Astrocyte (in vitro differentiated cells and primary cell): Measurements from ENCODE around the gene UNC93B1. TPM values are rescaled to one million over a fixed set of nuclear protein-coding genes. Genes with fewer than 3 reads are reported as not detected.

Experiments used
- DNase-seq: peaks from one replicate; pipeline ENCODE4 v3.0.0-alpha.2; 2010; ENCODE audit warnings: low read depth
- FAIRE-seq: peaks from 2 replicates; lab custom pipeline; 2011; peaks lifted over from hg19 to GRCh38; lab: Jason Lieb, UNC
- H2AFZ ChIP-seq: 2 replicates; pipeline ENCODE4 v1.6.0; 2012; ENCODE audit warnings: low read depth, low read length, inconsistent platforms
- H3K27ac ChIP-seq: 2 replicates; pipeline ENCODE4 v1.5.1; 2011; ENCODE audit warnings: low read depth, low read length, inconsistent platforms
- H3K27me3 ChIP-seq: 2 replicates; pipeline ENCODE4 v1.6.0; 2011; ENCODE audit warnings: low read length, inconsistent platforms; ENCODE audit not compliant: insufficient read depth
- H3K36me3 ChIP-seq: 2 replicates; pipeline ENCODE4 v1.5.1; 2011; ENCODE audit warnings: low read length, inconsistent platforms; ENCODE audit not compliant: insufficient read depth
- H3K4me1 ChIP-seq: 2 replicates; pipeline ENCODE4 v1.5.1; 2011; ENCODE audit warnings: low read length, inconsistent platforms; ENCODE audit not compliant: insufficient read depth
- H3K4me2 ChIP-seq: 2 replicates; pipeline ENCODE4 v1.6.0; 2012; ENCODE audit warnings: low read length, inconsistent platforms
- H3K4me3 ChIP-seq: 2 replicates; pipeline ENCODE4 v1.5.1; 2011; ENCODE audit warnings: low read depth, mild to moderate bottlenecking, low read length, inconsistent platforms; ENCODE audit not compliant: insufficient read depth
- H3K79me2 ChIP-seq: 2 replicates; pipeline ENCODE4 v1.6.0; 2012; ENCODE audit warnings: mild to moderate bottlenecking, low read length, inconsistent platforms; ENCODE audit not compliant: insufficient read depth
- H3K9ac ChIP-seq: 2 replicates; pipeline ENCODE4 v1.6.0; 2012; ENCODE audit warnings: mild to moderate bottlenecking, low read length, inconsistent platforms
- H3K9me3 ChIP-seq: 2 replicates; pipeline ENCODE4 v1.5.1; 2012; ENCODE audit warnings: low read depth, mild to moderate bottlenecking, low read length, inconsistent platforms; ENCODE audit not compliant: insufficient read depth
- H4K20me1 ChIP-seq: 2 replicates; pipeline ENCODE4 v1.6.0; 2012; ENCODE audit warnings: low read length, inconsistent platforms; ENCODE audit not compliant: insufficient read depth
- H3K27ac Mint-ChIP-seq: one replicate; pipeline ENCODE4 v1.8.0; 2021; ENCODE audit warnings: mild to moderate bottlenecking, mixed read lengths; ENCODE audit not compliant: unreplicated experiment
- H3K27me3 Mint-ChIP-seq: one replicate; pipeline ENCODE4 v1.8.0; 2021; ENCODE audit warnings: low read depth, mixed read lengths; ENCODE audit not compliant: unreplicated experiment
- H3K36me3 Mint-ChIP-seq: one replicate; pipeline ENCODE4 v1.8.0; 2021; ENCODE audit warnings: low read depth, mixed read lengths; ENCODE audit not compliant: unreplicated experiment
- H3K4me1 Mint-ChIP-seq: one replicate; pipeline ENCODE4 v1.8.0; 2021; ENCODE audit warnings: low read depth, mixed read lengths; ENCODE audit not compliant: unreplicated experiment
- H3K4me3 Mint-ChIP-seq: one replicate; pipeline ENCODE4 v1.8.0; 2021; ENCODE audit warnings: mild to moderate bottlenecking, moderate library complexity, mixed read lengths; ENCODE audit not compliant: unreplicated experiment
- H3K9me3 Mint-ChIP-seq: one replicate; pipeline ENCODE4 v1.8.0; 2021; ENCODE audit warnings: mild to moderate bottlenecking, mixed read lengths; ENCODE audit not compliant: unreplicated experiment
- EZH2 ChIP-seq: IDR thresholded peaks from 2 replicates; pipeline ENCODE4 v1.6.1; 2012; ENCODE audit warnings: mild to moderate bottlenecking, low read length, inconsistent platforms; ENCODE audit not compliant: insufficient read depth
- total RNA-seq: library from RNA; stranded (reverse); gene quantifications from 2 replicates; pipeline ENCODE4 v1.2.1, GENCODE V29; 2021
- TF ChIP-seq, protein P1 (sequence below): IDR thresholded peaks from 2 replicates; pipeline ENCODE4 v1.5.1; 2011; ENCODE audit warnings: low read depth, mild to moderate bottlenecking, inconsistent platforms, low read length, moderate library complexity; ENCODE audit not compliant: insufficient read depth

The UNC93B1 gene
- total RNA-seq, 1 donor from 2014 or later: 37.3 TPM

DNA sequence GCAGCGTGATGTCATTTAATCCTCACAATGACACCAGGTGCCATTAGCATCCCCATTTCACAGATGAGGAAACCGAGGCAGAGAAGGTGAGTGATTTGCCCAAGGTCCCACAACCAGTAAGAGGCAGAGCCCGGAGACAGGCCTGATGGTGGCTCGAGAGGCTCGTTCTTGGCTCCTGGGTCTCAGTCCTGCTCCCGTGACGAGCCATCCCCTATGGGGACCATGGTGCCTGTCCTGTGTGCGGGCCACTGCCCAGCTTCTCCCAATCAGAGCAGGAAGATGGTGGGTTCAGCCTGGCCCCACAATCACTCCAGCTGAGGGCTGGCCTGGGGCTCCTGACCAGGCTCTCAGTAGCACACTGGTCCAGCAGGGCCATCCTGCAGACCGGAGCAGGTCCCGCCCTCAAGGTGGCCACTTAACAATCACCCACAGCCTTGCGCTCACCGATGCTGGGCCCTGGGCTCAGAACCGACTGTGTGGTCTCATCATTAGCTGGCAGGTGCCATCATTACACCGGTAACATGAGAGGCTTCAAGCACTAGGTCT is 9.8 kb upstream of the UNC93B1 start:
- H3K79me2 ChIP-seq: peaks cover 16% of the 10 kb centered on the region
- DNase-seq (no peak), FAIRE-seq (no peak)
- Mint-ChIP-seq H3K4me3 (peak overlapping the region; percentile 50), H3K4me1 (peaks cover 21% of the 10 kb centered on the region), H3K36me3 (peaks cover 2% of the 10 kb centered on the region), H3K9me3 (no peaks in the 10 kb centered on the region), H3K27ac (peak overlapping the region; percentile 94), H3K27me3 (peaks cover 4% of the 10 kb centered on the region)
- H3K4me1 ChIP-seq: peaks cover 58% of the 10 kb centered on the region
- peak overlapping the region; percentile 18 for H3K4me3 ChIP-seq
- no peaks in the 10 kb centered on the region for H4K20me1 ChIP-seq
- no peaks in the 10 kb centered on the region for H3K27me3 ChIP-seq
- peak overlapping the region; percentile 78 for H3K9ac ChIP-seq
- no peaks in the 10 kb centered on the region for H3K9me3 ChIP-seq
- peak overlapping the region; percentile 70 for H3K4me2 ChIP-seq
- H3K36me3 ChIP-seq: no peaks in the 10 kb centered on the region
- H2AFZ ChIP-seq: no peak overlapping the region
- peak overlapping the region; percentile 96 for H3K27ac ChIP-seq
- TF ChIP-seq EZH2: no peak
- TF ChIP-seq, protein P1, sequence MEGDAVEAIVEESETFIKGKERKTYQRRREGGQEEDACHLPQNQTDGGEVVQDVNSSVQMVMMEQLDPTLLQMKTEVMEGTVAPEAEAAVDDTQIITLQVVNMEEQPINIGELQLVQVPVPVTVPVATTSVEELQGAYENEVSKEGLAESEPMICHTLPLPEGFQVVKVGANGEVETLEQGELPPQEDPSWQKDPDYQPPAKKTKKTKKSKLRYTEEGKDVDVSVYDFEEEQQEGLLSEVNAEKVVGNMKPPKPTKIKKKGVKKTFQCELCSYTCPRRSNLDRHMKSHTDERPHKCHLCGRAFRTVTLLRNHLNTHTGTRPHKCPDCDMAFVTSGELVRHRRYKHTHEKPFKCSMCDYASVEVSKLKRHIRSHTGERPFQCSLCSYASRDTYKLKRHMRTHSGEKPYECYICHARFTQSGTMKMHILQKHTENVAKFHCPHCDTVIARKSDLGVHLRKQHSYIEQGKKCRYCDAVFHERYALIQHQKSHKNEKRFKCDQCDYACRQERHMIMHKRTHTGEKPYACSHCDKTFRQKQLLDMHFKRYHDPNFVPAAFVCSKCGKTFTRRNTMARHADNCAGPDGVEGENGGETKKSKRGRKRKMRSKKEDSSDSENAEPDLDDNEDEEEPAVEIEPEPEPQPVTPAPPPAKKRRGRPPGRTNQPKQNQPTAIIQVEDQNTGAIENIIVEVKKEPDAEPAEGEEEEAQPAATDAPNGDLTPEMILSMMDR: no peak

DNA sequence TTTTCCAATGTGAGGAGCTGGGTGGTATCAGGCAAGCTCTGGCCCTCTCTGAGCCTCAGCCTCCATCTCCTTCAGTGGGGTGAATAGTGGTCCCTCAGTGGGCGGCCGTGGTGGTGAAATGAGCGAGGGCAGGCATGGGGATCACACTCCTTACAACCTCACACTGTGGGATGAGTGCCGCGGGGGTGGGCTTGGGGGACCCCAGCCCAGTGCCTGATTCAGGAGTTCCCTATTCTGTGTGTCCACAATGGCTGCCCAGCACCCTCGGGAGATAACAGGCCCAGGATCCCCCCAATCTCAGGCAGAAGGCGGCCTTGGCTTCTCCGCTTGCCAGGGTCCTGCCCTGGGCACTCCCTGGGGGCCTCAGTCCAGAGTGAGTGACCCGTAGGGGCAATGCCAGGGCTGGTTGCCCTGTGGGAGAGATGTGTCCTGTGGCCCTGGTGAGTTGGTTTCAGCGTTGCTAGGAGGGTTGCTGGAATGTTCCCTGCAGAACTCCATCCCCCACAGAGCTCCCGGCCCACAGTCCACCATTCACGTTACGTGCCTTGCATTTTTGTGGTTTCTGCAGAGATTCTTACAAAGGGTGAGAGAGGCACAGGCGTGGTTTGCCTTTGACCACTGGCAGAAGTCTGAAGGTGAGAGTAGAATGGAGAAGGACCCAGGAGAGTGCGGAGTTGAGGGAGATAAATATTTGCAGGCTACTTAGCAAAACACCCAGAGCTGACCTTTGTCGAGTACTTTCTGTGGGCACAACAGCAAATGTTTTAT is 9.1 kb upstream of the UNC93B1 start:
- Histone ChIP-seq H3K27ac (peak overlapping the region; percentile 96), H3K9ac (peak overlapping the region; percentile 78), H3K27me3 (no peaks in the 10 kb centered on the region), H3K36me3 (no peaks in the 10 kb centered on the region), H3K4me2 (peak overlapping the region; percentile 70), H4K20me1 (no peaks in the 10 kb centered on the region), H3K79me2 (peaks cover 16% of the 10 kb centered on the region), H3K4me3 (peak overlapping the region; percentile 18), H3K4me1 (peaks cover 58% of the 10 kb centered on the region), H2AFZ (peak overlapping the region; percentile 28), H3K9me3 (no peaks in the 10 kb centered on the region)
- Mint-ChIP-seq H3K4me3 (no peak overlapping the region), H3K27ac (peak overlapping the region; percentile 94), H3K36me3 (peaks cover 2% of the 10 kb centered on the region), H3K9me3 (no peaks in the 10 kb centered on the region), H3K4me1 (peaks cover 21% of the 10 kb centered on the region), H3K27me3 (peaks cover 2% of the 10 kb centered on the region)
- TF ChIP-seq, protein P1: no peak
- no peak for TF ChIP-seq EZH2
- peak; percentile 96 for DNase-seq
- peak; percentile 93 for FAIRE-seq
